HEK293T (cell line): ENCODE measurements around the gene LAGE3.

Source experiments
- CTCF ChIA-PET: fragments of 350-600 bp; formaldehyde crosslinking; extraction: SDS; loops from one replicate; lab custom pipeline; 2021; ENCODE audit warnings: antibody characterized with exemption, inconsistent platforms; lab: Yijun Ruan, JAX
- POLR2A ChIA-PET: fragments of 350-600 bp; formaldehyde crosslinking; extraction: SDS; loops from one replicate; lab custom pipeline; 2020; ENCODE audit warnings: antibody characterized with exemption, inconsistent platforms; lab: Yijun Ruan, JAX
- DNase-seq: peaks from one replicate; pipeline ENCODE4 v3.0.0; 2012; ENCODE audit warnings: mixed read lengths; ENCODE audit errors: extremely low spot score
- ARNT ChIP-seq: fragments of 450-650 bp; IDR thresholded peaks from 2 replicates; pipeline ENCODE4 v1.6.1; 2017; ENCODE audit warnings: mild to moderate bottlenecking
- BHLHE40 ChIP-seq: fragments of 450-650 bp; IDR thresholded peaks from 2 replicates; pipeline ENCODE4 v1.6.1; 2016; ENCODE audit warnings: mild to moderate bottlenecking, moderate library complexity, borderline replicate concordance
- CTBP1 ChIP-seq: fragments of 450-650 bp; IDR thresholded peaks from 2 replicates; pipeline ENCODE4 v1.6.1; 2016; ENCODE audit warnings: borderline replicate concordance
- ELF4 ChIP-seq: fragments of 450-650 bp; IDR thresholded peaks from 2 replicates; pipeline ENCODE4 v1.6.1; 2017; ENCODE audit warnings: antibody characterized with exemption
- FOXA1 ChIP-seq: fragments of 450-650 bp; IDR thresholded peaks from 2 replicates; pipeline ENCODE4 v1.6.1; 2016; ENCODE audit warnings: mild to moderate bottlenecking
- FOXK2 ChIP-seq: fragments of 450-650 bp; IDR thresholded peaks from 2 replicates; pipeline ENCODE4 v1.6.1; 2016; ENCODE audit warnings: mild to moderate bottlenecking
- FOXM1 ChIP-seq: fragments of 450-650 bp; IDR thresholded peaks from 2 replicates; pipeline ENCODE4 v1.6.1; 2017; ENCODE audit warnings: mild to moderate bottlenecking, borderline replicate concordance
- HDGF ChIP-seq: fragments of 450-650 bp; IDR thresholded peaks from 2 replicates; pipeline ENCODE4 v1.6.1; 2017; ENCODE audit warnings: antibody characterized with exemption, borderline replicate concordance
- L3MBTL2 ChIP-seq: fragments of 450-650 bp; conservative IDR thresholded peaks from 2 replicates; pipeline ENCODE4 v1.6.1; 2016; ENCODE audit warnings: mild to moderate bottlenecking
- LEF1 ChIP-seq: fragments of 450-650 bp; IDR thresholded peaks from 2 replicates; pipeline ENCODE4 v1.6.1; 2017; ENCODE audit warnings: mild to moderate bottlenecking, borderline replicate concordance
- NFRKB ChIP-seq: fragments of 450-650 bp; IDR thresholded peaks from 2 replicates; pipeline ENCODE4 v1.6.1; 2016; ENCODE audit warnings: mild to moderate bottlenecking, moderate library complexity
- SP1 ChIP-seq: fragments of 450-650 bp; IDR thresholded peaks from 2 replicates; pipeline ENCODE4 v1.6.1; 2017
- SUZ12 ChIP-seq: fragments of 450-650 bp; IDR thresholded peaks from 2 replicates; pipeline ENCODE4 v1.6.1; 2016; ENCODE audit warnings: mild to moderate bottlenecking
- TARDBP ChIP-seq: fragments of 450-650 bp; IDR thresholded peaks from 2 replicates; pipeline ENCODE4 v1.6.1; 2016
- ZNF384 ChIP-seq: fragments of 450-650 bp; IDR thresholded peaks from 2 replicates; pipeline ENCODE4 v1.6.1; 2016
- TF ChIP-seq, protein P1 (sequence below): fragments of 450-650 bp; IDR thresholded peaks from 2 replicates; pipeline ENCODE4 v1.6.1; 2016

Gene LAGE3

DNA sequence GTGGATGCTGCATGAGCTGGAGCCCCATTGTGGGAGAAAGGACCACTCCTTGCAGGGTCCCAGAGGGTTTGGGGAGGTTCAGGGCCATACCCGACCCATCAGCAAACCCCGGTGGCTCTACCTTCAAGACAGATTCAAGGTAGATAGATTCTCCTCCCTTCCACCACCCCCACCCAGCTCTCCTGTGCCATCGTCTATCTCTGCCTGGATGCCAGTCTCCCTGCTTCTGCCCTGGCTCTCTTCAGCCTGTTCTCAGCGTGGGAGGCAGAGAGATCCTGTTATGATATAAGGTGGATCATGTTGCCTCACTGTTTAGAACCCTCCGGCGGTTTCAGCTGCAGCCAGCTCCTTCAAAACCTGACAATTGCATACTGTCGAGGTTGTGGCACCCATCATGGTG is 5.4 kb downstream of the LAGE3 start:
- POLR2A ChIA-PET, result no interaction called here
- TF ChIP-seq ARNT, result no peak
- no peak for TF ChIP-seq ELF4
- TF ChIP-seq TARDBP, result no peak
- no peak for TF ChIP-seq FOXM1
- no peak for TF ChIP-seq FOXA1
- CTCF ChIA-PET, result interaction anchor here (0.6 kb wide), 1 partner anchor 54 kb away, joined by 4 read pairs; no protein-coding TSS in a partner anchor
- no peak for DNase-seq

DNA sequence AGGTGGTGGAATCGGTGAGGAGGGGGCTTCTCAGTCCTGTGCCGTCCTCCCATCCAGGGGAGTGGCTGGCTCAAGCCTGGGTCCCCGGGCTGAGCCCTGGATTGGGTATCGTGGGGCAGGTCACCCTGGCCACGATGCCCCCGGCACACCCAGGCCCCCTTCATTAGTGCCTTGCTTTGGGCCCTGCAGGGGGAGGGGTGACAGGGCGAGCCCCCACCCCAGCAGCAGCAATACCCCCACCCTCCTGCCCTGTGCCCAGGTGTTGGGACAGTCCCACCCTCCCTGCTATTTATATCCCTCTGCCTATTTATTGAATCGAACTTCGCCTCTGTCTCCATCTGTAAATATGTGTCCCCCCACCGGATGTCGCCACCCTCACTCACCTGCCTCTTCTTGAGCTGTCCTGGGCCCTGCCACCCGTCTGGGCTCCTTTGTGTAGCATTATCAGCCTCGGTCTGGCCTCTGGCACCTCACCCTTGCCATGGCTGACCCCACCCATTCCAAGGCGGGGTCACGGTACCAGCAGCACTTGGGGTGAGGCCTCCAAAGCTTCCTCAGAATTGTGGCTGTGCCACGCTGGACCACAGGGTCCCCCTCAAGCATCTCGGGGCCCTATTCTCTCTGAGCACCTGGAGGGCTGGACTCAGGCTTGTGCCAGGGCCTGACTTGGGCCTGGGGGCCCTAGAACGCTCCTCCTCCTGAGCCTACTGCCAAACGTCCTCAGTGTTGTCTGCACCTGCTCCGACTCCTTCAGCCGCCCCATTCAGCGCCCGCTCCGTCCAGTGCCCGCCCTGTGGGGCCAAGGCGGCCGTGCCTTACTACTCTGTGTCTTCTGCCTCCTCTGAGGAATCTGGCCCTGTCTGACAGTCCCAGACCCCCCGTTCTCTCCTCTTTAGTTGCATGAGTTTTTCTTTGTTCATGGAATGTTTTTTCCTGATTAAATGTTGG is 6.1 kb downstream of the LAGE3 start:
- CTCF ChIA-PET, result interaction anchor here (0.6 kb wide), 1 partner anchor 55 kb away, joined by 4 read pairs; no protein-coding TSS in a partner anchor
- POLR2A ChIA-PET, result interaction anchor here (0.9 kb wide), 1 partner anchor 28 kb away, joined by 3 read pairs; no protein-coding TSS in a partner anchor
- TF ChIP-seq ZNF384 (no peak), L3MBTL2 (no peak), SP1 (no peak), FOXK2 (no peak), FOXA1 (no peak), HDGF (no peak), CTBP1 (no peak), FOXM1 (no peak), TARDBP (no peak)
- TF ChIP-seq, protein P1, sequence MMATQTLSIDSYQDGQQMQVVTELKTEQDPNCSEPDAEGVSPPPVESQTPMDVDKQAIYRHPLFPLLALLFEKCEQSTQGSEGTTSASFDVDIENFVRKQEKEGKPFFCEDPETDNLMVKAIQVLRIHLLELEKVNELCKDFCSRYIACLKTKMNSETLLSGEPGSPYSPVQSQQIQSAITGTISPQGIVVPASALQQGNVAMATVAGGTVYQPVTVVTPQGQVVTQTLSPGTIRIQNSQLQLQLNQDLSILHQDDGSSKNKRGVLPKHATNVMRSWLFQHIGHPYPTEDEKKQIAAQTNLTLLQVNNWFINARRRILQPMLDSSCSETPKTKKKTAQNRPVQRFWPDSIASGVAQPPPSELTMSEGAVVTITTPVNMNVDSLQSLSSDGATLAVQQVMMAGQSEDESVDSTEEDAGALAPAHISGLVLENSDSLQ, result no peak
- DNase-seq, result no peak

DNA sequence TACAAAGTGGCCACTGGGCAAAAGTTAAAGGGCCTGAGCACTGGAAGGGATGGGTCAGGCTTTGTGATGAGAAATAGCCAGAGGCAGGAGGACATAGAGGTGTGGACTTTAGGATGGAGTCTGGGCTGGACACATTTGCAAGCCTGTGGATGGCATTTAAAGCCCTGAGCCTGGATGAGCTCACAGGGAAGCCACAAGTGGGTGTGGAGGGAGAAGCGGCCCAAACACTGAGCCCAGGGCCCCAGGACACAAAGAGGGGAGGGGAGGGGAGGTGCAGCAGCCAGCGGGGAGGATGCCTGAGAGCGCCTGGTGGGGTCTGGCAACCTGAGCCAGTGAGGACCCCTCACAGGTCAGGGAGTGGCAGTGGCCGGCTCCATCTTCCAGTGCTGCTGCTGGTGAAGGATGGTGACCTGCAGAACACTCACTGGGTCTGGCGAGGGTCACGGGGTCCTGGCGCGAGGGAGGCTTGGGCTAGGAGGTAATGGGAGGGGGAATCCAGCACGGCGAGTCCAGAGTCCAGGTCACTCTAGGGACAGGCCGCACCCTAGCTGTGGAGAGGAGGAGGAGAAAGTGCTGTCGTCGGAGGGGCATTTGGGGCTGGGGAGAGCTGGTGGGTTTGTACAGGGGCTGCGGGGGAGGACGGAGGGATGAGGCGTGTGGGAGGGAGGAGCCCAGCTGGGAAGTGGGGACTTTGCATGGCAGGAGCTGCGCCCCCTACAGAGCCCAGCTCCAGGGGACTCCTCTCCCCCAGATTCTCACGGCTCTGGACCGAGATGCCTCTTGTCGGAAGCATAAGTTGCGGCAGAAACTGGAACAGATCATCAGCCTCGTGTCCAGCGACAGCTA is 7.0 kb downstream of the LAGE3 start:
- DNase-seq, result no peak
- ChIA-PET CTCF (no interaction called here), POLR2A (interaction anchor here (0.9 kb wide), 1 partner anchor 27 kb away, joined by 3 read pairs; no protein-coding TSS in a partner anchor)
- TF ChIP-seq ELF4 (no peak), HDGF (no peak), NFRKB (no peak), ARNT (no peak), FOXK2 (no peak), FOXM1 (no peak), L3MBTL2 (no peak), SP1 (no peak), CTBP1 (no peak), LEF1 (no peak), BHLHE40 (no peak), SUZ12 (no peak), TARDBP (no peak), ZNF384 (no peak), FOXA1 (no peak)
- TF ChIP-seq, protein P1, result no peak

DNA sequence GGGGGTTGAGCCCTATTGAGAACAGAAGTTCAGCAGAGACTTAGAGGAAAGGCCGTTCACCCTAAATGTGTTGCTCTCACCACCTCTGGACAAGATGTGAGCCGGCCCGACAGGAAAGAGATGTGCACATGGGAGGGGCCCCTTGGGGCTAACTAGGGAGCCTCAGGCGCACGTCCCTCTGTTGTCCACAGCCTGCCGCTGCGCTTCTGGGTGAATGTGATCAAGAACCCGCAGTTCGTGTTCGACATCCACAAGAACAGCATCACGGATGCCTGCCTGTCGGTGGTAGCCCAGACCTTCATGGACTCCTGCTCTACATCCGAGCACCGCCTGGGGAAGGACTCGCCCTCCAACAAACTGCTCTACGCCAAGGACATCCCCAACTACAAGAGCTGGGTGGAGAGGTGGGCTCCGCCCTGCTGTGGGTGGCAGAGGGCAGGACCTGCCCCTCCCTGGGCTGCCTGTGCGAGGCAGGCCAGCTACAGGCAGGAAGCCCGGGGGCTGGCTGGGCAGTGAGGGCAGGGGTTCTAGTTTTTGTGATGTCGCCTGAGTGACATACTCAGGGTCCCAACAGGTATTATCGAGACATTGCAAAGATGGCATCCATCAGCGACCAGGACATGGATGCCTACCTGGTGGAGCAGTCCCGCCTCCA is 8.0 kb downstream of the LAGE3 start:
- POLR2A ChIA-PET, result no interaction called here
- no peak for DNase-seq
- TF ChIP-seq NFRKB (no peak), ARNT (no peak), BHLHE40 (no peak), CTBP1 (no peak), ELF4 (no peak), SP1 (no peak), ZNF384 (no peak), LEF1 (no peak), FOXA1 (no peak), L3MBTL2 (no peak), FOXM1 (no peak), SUZ12 (no peak), FOXK2 (no peak), TARDBP (no peak)
- TF ChIP-seq, protein P1, result no peak
- CTCF ChIA-PET, result no interaction called here

DNA sequence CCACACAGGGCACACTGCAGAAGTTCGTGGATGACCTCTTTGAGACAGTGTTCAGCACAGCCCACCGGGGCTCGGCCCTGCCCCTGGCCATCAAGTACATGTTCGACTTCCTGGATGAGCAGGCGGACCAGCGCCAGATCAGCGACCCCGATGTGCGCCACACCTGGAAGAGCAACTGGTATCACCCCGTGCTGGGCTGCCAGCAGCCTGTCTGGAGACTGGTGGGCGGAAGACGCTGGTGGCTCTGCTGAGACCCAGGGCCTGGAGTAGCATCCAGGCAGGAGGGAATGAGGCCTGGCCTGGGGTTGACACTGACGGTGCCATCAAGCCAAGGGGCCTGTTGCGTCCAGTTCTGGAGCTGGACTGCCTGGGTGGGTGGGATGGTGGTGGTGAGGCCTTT is 8.6 kb downstream of the LAGE3 start:
- CTCF ChIA-PET, result no interaction called here
- POLR2A ChIA-PET, result no interaction called here
- TF ChIP-seq TARDBP, result no peak
- TF ChIP-seq SP1, result no peak
- no peak for TF ChIP-seq FOXM1
- TF ChIP-seq ZNF384, result no peak
- TF ChIP-seq SUZ12, result no peak
- no peak for TF ChIP-seq HDGF
- TF ChIP-seq FOXK2, result no peak
- no peak for TF ChIP-seq BHLHE40
- no peak for TF ChIP-seq L3MBTL2
- no peak for TF ChIP-seq LEF1
- TF ChIP-seq, protein P1, result no peak
- TF ChIP-seq FOXA1, result no peak
- no peak for TF ChIP-seq ARNT
- TF ChIP-seq CTBP1, result no peak
- DNase-seq, result no peak
